A673 (cell line): ENCODE measurements around the gene EIF2S1.

Source experiments
- CTCF ChIP-seq: fragments of 300-800, 200-600 bp; sonication (generic); conservative IDR thresholded peaks from 2 replicates; pipeline ENCODE4 v1.5.1; 2017; ENCODE audit warnings: low read depth, mild to moderate bottlenecking, antibody characterized with exemption, low read length, moderate library complexity, mixed read lengths
- EZH2 ChIP-seq: fragments of 200-600 bp; sonication (generic); IDR thresholded peaks from 2 replicates; pipeline ENCODE4 v1.6.1; 2017; ENCODE audit warnings: borderline replicate concordance, low read depth, mild to moderate bottlenecking, mixed read lengths, antibody characterized with exemption, low read length; ENCODE audit not compliant: poor library complexity, severe bottlenecking

DNA sequence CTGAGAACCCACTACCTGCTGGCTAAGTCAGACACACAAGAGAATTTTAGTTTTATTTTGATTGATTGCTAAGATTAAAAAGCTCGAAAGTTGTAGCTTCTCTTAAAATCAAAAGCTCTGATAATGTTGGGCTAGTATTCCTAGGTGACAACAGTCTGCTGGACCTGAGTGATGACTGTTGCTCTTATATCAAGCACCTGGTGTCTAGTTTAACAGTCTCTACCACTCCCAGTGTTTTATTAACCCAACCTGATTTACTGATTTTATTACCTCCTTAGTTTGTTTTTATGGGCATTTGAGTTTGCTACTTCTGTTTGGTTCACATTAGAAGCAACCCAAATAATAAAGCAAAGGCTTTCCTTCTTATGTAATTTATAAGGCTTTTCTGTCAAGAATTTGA lies 42.3 kb upstream of the EIF2S1 start:
- TF ChIP-seq CTCF, result no peak
- no peak for TF ChIP-seq EZH2
